Loucy (cell line): ENCODE measurements around the gene RFESD.
"Not testable (repeated sequence)": the region's sequence is repeated elsewhere in the genome, so short reads cannot be mapped to it uniquely, and the experiment has no call there.

Experiments
- EZH2phosphoT487 ChIP-seq: fragments of 200-600 bp; IDR thresholded peaks from 2 replicates; pipeline ENCODE4 v1.6.1; 2018; ENCODE audit warnings: antibody characterized with exemption, mild to moderate bottlenecking, moderate library complexity, borderline replicate concordance
- TF ChIP-seq, protein P1 (sequence below): fragments of 200-600 bp; sonication (generic); conservative IDR thresholded peaks from 2 replicates; pipeline ENCODE4 v1.5.1; 2014; ENCODE audit warnings: mild to moderate bottlenecking, antibody characterized with exemption, low read length

DNA sequence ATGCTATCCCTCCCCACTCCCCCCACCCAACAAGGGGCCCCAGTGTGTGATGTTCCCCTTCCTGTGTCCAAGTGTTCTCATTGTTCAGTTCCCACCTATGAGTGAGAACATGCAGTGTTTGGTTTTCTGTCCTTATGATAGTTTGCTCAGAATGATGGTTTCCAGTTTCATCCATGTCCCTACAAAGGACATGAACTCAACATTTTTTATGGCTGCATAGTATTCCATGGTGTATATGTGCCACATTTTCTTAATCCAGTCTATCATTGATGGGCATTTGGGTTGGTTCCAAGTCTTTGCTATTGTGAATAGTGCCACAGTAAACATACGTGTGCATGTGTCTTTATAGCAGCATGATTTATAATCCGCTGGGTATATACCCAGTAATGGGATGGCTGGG lies 13.6 kb upstream of the RFESD start:
- TF ChIP-seq, protein P1, sequence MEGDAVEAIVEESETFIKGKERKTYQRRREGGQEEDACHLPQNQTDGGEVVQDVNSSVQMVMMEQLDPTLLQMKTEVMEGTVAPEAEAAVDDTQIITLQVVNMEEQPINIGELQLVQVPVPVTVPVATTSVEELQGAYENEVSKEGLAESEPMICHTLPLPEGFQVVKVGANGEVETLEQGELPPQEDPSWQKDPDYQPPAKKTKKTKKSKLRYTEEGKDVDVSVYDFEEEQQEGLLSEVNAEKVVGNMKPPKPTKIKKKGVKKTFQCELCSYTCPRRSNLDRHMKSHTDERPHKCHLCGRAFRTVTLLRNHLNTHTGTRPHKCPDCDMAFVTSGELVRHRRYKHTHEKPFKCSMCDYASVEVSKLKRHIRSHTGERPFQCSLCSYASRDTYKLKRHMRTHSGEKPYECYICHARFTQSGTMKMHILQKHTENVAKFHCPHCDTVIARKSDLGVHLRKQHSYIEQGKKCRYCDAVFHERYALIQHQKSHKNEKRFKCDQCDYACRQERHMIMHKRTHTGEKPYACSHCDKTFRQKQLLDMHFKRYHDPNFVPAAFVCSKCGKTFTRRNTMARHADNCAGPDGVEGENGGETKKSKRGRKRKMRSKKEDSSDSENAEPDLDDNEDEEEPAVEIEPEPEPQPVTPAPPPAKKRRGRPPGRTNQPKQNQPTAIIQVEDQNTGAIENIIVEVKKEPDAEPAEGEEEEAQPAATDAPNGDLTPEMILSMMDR: not testable (repeated sequence)
- not testable (repeated sequence) for TF ChIP-seq EZH2phosphoT487
